Fibroblast of villous mesenchyme (primary cell): ENCODE results near the gene AIG1. TPM values are rescaled to one million over a fixed set of nuclear protein-coding genes. Genes with fewer than 3 reads are reported as not detected.
"Not testable (repeated sequence)": the region's sequence is repeated elsewhere in the genome, so short reads cannot be mapped to it uniquely, and the experiment has no call there.

ENCODE experiments used
- DNase-seq: peaks from one replicate; pipeline ENCODE4 v3.0.0-alpha.2; 2010; ENCODE audit warnings: low read depth
- H3K4me3 ChIP-seq: 2 replicates; pipeline ENCODE4 v1.5.1; 2011; ENCODE audit warnings: low read depth, mild to moderate bottlenecking, low read length
- CTCF ChIP-seq: IDR thresholded peaks from 2 replicates; pipeline ENCODE4 v1.5.1; 2012; ENCODE audit warnings: low read depth, mild to moderate bottlenecking, low read length; ENCODE audit not compliant: insufficient read depth
- total RNA-seq: library from RNA; depleted of rRNA; stranded (reverse); fragments of >200 nt; gene quantifications from 2 replicates; pipeline ENCODE4 v1.2.3, GENCODE V29; 2012

The AIG1 gene
- total RNA-seq, 1 donor = 44.9 TPM

GRCh38 chr6:143339223-143339622 lies 278.5 kb downstream of the AIG1 start:
- DNase-seq = no peak
- H3K4me3 ChIP-seq = no peak overlapping the region
- TF ChIP-seq CTCF = no peak

GRCh38 chr6:143345477-143345876 lies 284.8 kb downstream of the AIG1 start:
- not testable (repeated sequence) for H3K4me3 ChIP-seq, DNase-seq

- DNase-seq = no peak
- H3K4me3 ChIP-seq = no peak overlapping the region
- TF ChIP-seq CTCF = no peak
Measured at GRCh38 chr6:143346004-143346403, 285.3 kb downstream of the AIG1 start.

- no peak for TF ChIP-seq CTCF
- no peak overlapping the region for H3K4me3 ChIP-seq
- no peak for DNase-seq
Measured at GRCh38 chr6:143348531-143348930, 287.8 kb downstream of the AIG1 start.

- DNase-seq = no peak
- H3K4me3 ChIP-seq = no peak overlapping the region
- no peak for TF ChIP-seq CTCF
Measured at GRCh38 chr6:143349530-143349929, 288.8 kb downstream of the AIG1 start.

- TF ChIP-seq CTCF = no peak
- no peak for DNase-seq
- H3K4me3 ChIP-seq = no peak overlapping the region
Measured at GRCh38 chr6:143356101-143356880, 295.6 kb downstream of the AIG1 start.

GRCh38 chr6:143357152-143357551 lies 296.5 kb downstream of the AIG1 start:
- DNase-seq = no peak
- H3K4me3 ChIP-seq = no peak overlapping the region
- TF ChIP-seq CTCF = no peak
